IPS DF 4.7 (cell line): ENCODE measurements around the gene TIMM23.
"Not testable (repeated sequence)": the region's sequence is repeated elsewhere in the genome, so short reads cannot be mapped to it uniquely, and the experiment has no call there.

ENCODE experiments used
- DNase-seq: peaks from one replicate; pipeline ENCODE4 v3.0.0-alpha.2; 2013; ENCODE audit warnings: low spot score; ENCODE audit errors: extremely low read depth

The TIMM23 gene

DNA sequence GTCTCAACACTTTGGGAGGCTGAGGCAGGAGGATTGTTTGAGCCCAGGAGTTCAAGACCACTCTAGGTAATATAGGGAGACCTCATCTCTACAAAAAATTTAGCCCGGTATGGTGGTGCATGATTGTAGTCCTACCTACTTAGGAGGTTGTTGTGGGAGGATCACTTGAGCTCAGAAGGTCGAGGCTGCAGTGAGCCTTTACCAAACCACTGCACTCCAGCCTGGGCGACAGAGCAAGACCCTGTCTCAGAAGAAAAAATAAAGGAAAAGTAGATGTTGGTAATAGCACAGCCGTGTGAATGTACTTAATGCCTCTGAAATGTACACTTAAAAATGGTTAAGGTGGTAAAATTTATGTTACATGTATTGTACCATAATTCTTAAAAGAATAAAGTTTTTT, 25.3 kb downstream of the TIMM23 start:
- no peak for DNase-seq

DNA sequence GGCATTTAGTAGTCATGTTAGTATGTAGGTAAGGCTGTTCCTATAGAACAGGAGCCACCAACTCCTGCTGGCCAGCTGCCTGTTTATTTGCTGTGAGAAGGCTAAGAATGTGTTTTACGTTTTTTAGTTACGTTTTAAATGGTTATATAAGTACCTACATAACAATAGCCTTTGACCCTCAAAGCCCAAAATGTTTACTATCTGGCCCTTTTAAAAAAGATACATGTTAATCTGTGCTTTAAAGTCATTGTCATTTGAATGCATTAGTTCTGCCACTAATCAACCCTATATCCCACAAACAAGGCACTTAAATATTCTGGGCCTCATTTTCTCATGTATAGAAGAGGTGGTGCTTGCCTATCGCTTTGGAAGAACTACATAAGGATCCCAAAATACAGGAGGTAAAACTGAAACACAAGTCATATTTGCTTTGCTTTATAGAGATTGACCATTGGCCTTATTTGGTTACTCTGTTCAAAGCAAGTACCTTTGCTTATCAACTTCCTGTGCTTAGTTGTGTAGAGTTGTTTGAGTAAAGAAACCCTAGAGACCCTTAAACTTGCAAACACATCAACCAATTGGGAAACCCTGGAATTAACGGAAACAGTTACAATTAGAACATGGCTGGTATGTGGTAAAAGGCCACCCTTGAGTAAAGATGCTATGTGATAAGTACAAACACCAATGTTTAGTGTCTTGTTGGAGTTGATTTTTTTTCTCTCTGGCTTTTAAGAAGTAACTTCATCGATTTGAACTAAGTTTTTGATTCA, 25.9 kb downstream of the TIMM23 start:
- no peak for DNase-seq

DNA sequence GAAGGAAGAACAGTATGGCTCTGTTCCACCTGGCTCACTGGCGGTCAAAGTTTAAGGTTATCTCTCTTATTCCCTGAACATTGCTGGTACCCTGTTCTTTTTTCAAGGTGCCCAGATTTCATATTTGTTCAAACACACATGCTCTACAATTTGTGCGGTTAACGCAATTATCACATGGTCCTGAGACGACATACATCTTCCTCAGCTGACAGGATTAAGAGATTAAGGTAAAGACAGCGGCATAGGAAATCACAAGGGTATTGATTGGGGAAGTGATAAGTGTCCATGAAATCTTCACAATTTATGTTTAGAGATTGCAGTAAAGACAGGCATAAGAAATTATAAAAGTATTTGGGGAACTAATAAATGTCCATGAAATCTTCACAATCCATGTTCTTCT, 27.7 kb downstream of the TIMM23 start:
- DNase-seq: not testable (repeated sequence)

GRCh38 chr10:46000538-46000937, 28.2 kb downstream of the TIMM23 start:
- no peak for DNase-seq

DNA sequence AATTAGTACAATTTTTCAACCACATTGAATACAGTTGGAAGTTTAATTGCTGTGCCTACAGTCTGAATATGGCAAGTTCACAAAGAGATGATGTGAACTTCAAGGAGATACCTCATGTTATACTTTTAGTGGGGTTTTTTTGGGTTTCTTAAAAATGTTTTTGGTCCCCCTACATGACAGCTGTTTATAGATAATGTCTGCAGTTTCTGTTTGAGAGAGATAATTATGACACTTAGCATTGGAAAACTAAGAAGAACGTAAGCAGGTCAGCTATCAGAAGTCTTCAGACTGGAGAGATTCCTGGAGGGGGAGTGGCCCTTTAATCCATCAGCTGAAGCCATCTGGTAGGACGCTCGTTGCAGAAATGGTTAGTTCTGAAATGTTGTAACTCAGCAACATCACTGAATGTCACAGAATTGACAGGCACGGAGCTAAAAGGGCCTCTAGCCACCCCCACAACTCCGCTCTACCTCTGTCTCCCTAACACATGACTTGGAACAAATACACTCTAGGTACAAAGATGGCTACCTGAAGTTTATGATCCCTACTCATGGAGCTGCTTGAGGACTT, 29.0 kb downstream of the TIMM23 start:
- DNase-seq: no peak

- DNase-seq: not testable (repeated sequence)
Observed at GRCh38 chr10:46002189-46002687, 29.9 kb downstream of the TIMM23 start.

DNA sequence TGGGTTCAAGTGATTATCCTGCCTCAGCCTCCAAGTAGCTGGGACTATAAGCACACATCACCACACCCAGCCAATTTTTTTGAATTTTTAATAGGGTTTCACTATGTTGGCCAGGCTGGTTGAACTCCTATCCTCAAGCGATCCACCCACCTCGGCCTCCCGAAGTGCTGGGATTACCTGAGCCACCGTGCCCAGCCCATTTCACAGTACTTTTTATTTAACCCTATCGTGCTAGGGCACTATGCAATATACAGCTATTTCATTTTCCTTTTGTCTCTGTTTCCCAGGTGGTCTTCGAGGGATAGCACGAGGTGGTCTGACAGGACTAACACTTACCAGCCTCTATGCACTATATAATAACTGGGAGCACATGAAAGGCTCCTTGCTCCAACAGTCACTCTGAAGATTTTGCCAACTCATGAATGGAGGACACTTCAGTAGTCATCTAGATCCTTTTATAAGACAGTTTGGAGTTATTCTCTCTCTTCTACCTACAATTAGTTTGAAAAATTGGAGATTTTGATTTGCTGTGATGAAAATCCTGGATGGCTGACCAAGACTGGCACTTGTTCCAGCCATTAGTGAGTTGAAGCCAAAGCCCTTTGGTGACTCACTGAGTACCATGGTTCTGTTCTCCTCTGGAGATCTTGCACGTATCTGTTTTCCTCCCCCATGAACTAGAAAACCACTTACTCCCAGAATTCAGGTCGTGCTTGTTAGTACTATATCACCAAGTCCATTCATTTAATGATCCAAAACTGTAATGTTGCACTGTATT, 30.8 kb downstream of the TIMM23 start:
- DNase-seq: no peak

- DNase-seq: no peak
Observed at GRCh38 chr10:46004963-46005362, 32.7 kb downstream of the TIMM23 start.

DNA sequence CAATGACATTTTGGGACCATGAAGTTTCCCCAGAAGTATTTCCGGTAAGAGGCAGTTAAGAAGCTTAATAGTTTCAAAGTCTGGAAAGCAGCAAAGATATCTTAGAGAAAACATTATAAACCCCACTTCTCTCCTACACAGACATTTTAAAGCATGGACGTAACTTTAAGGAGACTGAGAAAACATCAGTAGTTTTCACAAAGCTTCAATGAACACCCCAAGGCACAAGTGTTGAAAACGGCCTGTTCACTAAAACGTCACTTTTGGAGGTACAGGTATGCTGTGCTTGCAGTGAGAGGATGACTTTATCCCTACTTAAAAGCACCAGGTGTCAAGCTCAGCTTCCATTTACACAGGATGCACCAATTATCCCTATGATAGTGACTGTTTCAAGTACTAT, 33.1 kb downstream of the TIMM23 start:
- no peak for DNase-seq

DNA sequence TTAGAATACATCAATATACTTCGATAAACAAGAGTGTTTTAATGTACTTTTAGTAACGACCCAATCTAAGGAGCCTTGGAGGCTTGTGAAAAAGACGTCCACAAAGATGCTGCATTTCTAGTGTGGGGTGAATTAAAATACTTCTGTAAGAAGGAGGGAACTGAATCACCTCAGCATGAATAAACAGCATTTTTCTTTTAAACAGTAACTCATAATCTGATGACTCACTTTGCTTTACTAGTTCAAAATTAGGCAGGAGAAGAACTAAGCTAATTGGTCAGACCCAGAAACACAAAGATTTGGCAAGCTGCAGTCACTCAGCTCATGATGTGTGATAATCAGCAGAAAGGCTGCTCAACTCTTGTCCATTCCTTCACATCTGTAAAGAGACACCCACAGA, 33.9 kb downstream of the TIMM23 start:
- no peak for DNase-seq

DNA sequence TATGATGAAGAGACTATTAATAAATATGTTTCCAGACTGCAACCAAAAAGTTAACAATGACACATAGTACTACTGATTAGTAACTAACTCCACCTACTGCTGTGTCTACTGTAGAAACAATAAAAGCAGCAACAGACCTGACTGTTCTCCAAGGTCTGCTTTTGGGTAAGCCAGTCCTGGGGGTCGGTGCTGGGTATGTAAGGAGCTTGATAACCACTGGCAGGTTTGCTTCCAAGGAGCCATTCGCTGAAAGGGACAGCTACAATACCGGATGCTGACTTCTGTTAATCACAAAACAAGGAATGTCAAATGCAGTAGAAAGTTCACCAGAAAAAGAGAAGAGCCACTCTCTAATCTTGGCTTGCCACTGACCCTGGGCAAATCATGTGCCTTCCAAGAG, 40.5 kb downstream of the TIMM23 start:
- no peak for DNase-seq

- DNase-seq: no peak
Observed at GRCh38 chr10:46014206-46014605, 41.9 kb downstream of the TIMM23 start.

DNA sequence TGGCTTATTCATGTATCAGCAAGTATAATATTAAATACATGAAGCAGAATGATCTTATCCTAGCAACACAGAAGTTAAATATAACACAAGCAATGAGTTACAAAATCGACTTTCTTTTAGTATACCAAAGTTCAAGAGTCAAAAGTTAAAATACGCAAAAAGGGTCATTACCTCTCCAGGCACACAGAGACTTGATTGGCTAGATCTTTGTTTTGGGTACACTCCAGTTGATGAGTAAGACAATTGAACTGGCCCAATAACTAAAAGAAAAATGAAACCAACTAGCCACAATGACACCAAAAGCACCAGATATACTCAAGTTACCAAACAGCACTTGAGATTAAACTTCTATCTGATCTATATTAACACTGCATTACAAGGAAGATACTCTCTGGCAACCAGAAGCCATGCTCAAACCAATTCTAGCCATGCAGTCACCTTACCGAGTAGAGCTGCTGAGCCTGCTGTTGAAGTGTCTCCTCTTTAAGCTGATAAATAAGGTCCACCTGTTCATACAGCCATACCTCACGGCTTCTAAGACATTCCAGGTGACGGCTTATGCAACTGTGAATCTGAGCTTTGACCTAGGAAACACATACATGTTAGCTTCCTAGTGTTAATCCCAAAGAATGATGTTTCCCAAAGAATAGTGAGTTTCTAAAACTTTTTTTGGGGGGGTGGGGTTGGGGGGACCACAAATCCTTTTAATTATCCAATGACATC, 42.6 kb downstream of the TIMM23 start:
- DNase-seq: no peak

DNA sequence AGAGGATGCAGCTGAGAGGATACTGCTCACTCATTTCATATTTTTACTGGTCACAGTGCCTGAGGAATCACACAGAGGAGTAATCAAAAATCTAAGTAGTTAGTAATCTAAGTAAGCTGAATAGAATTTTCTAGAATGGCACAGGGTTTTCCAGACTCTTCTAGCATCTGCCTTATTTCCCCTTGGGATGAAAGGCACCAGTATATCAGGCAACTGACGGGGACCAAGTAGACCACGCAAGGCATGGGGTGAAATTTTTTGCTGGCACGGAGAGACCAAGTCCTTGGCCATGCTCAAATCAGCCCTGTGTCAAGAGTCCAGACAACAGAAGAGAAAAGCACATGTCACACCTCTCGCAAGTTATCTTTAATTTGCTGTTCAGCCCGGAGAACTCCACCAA, 43.9 kb downstream of the TIMM23 start:
- no peak for DNase-seq

GRCh38 chr10:46016811-46017210, 44.5 kb downstream of the TIMM23 start:
- no peak for DNase-seq

DNA sequence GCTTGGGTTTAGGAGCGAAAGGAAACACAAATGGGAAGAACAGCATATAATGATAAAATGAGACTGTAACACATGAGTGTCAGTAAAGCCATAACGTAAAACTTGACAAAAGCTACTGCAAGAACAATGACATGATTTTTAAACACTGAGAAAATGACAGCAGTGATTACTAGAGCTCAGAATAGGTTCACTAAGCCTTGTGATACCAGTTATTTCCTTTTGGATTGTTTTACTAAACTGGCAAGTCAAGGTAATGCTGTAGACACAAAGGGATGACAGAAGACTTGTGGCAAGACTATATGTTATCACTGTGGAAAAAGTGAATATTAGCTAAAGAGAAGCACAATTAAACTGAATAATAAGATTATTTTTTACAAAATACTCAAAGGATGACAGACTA, 45.4 kb downstream of the TIMM23 start:
- DNase-seq: no peak

DNA sequence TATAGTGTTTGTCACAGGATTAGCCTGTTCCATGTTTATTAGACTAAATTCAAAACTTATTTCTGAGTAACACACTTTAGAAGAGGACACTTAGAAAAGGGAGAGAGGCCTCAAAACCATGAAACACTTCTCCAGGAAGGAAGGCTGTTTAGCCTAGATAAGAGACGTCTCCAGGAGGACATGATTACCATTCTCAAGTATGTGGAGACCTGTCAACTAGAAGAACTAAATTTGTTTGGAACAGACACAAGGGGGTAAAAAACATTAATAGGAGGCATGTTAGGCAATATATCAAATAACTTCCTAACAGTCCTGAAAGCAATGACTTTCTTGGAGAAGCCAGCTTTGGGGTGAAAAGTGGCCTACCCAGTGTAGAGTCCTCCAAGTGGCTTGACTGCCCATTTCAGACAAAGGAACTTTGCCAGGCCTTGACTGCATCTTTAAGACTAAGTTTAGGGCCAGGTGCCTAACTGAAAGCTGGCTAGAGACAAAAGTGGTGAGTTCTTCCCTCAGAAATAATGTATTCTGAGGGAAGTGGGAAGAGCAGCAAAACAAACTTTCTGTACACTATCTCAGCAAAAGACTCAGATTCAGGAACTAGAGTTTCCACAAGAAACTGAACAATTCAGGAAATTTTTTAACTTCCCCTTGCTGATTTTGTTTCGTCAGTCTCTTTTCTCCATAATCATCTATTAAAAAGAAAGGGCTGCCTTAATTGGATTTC, 46.3 kb downstream of the TIMM23 start:
- DNase-seq: no peak

GRCh38 chr10:46019177-46019528, 46.9 kb downstream of the TIMM23 start:
- DNase-seq: no peak

- DNase-seq: no peak
Observed at GRCh38 chr10:46019569-46020343, 47.5 kb downstream of the TIMM23 start.

DNA sequence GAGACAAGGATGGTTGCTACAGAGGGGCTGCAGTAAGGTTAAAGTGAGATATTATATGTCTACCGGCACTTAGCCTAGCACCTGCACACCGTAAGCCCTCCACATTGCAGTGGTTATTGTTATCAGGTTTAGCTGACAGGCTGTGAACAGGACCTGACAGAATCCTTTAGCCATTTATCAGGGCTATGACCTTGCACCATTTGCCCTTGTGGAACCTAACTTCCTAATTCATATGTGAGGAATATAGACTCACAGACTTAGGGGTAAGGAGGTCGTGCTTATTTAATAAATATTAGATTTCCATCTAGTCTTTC, 48.0 kb downstream of the TIMM23 start:
- DNase-seq: no peak
